Endodermal cell (in vitro differentiated cells): Measurements from ENCODE around the gene SLC34A3. TPM values are rescaled to one million over a fixed set of nuclear protein-coding genes. Genes with fewer than 3 reads are reported as not detected.

Experiments
- DNase-seq: peaks from one replicate; pipeline ENCODE4 v3.0.0-alpha.2; 2017
- H3K27ac ChIP-seq: 2 replicates; pipeline ENCODE4 v1.5.1; 2013; ENCODE audit warnings: mild to moderate bottlenecking, low read depth, low read length, moderate library complexity
- H3K27me3 ChIP-seq: 2 replicates; pipeline ENCODE4 v1.6.1; 2013; ENCODE audit warnings: mild to moderate bottlenecking, low read length, moderate library complexity; ENCODE audit not compliant: insufficient read depth, control insufficient read depth, poor library complexity, severe bottlenecking
- H3K36me3 ChIP-seq: 2 replicates; pipeline ENCODE4 v1.7.0; 2013; ENCODE audit warnings: mild to moderate bottlenecking, low read length, moderate library complexity; ENCODE audit not compliant: control insufficient read depth, insufficient read depth
- H3K4me1 ChIP-seq: one replicate; pipeline ENCODE4 v1.7.0; 2013; ENCODE audit warnings: low read length; ENCODE audit not compliant: control insufficient read depth, insufficient read depth
- H3K4me3 ChIP-seq: 2 replicates; pipeline ENCODE4 v1.5.1; 2013; ENCODE audit warnings: mild to moderate bottlenecking, low read length, moderate library complexity
- H3K9ac ChIP-seq: 2 replicates; pipeline ENCODE4 v1.6.1; 2013; ENCODE audit warnings: mild to moderate bottlenecking, low read length, moderate library complexity; ENCODE audit not compliant: poor library complexity, severe bottlenecking; ENCODE audit errors: extremely low read depth
- H3K9me3 ChIP-seq: 2 replicates; pipeline ENCODE4 v1.6.1; 2013; ENCODE audit warnings: mild to moderate bottlenecking, low read length, moderate library complexity; ENCODE audit not compliant: control insufficient read depth
- H3K27ac Mint-ChIP-seq: 2 replicates; pipeline ENCODE4 v1.8.0; 2020; ENCODE audit warnings: mixed read lengths
- H3K27me3 Mint-ChIP-seq: 2 replicates; pipeline ENCODE4 v1.8.0; 2021; ENCODE audit warnings: mild to moderate bottlenecking, mixed read lengths; ENCODE audit not compliant: insufficient read depth
- H3K36me3 Mint-ChIP-seq: 2 replicates; pipeline ENCODE4 v1.8.0; 2020; ENCODE audit warnings: low read depth, mixed read lengths
- H3K4me1 Mint-ChIP-seq: 2 replicates; pipeline ENCODE4 v1.8.0; 2020; ENCODE audit warnings: mixed read lengths
- H3K4me3 Mint-ChIP-seq: 2 replicates; pipeline ENCODE4 v1.8.0; 2020; ENCODE audit warnings: mild to moderate bottlenecking, moderate library complexity, mixed read lengths
- H3K9me3 Mint-ChIP-seq: 2 replicates; pipeline ENCODE4 v1.8.0; 2020; ENCODE audit warnings: mild to moderate bottlenecking, mixed read lengths
- CTCF ChIP-seq: fragments of 200-600 bp; sonication (generic); conservative IDR thresholded peaks from 2 replicates; pipeline ENCODE4 v1.5.0; 2021; ENCODE audit warnings: antibody characterized with exemption, mild to moderate bottlenecking
- WGBS, 2 experiments: methylation state at CpG; one replicate each; pipeline versions ENCODE4 v1.1.5 to v1.1.7; 2013; ENCODE audit warnings: missing lambda C conversion rate in 2 of 2, mixed read lengths in 1 of 2; ENCODE audit not compliant: insufficient coverage in 1 of 2, insufficient read length in 1 of 2; 5-methylcytosine and 5-hydroxymethylcytosine counted together
- total RNA-seq, 2 donors: library from RNA; stranded (reverse); fragmentation: NEBNext Ultra II Directional in 1 of 2; extraction: Animal tissue kit (Norgen Biotek cat#: 25700) in 1 of 2; gene quantifications; 2 replicates in 1 of 2; 3 replicates in 1 of 2; pipeline ENCODE4 v1.2.1, GENCODE V29; 2021

The SLC34A3 gene
- total RNA-seq, 2 donors from 2014 or later: 0.15 TPM; not detected in 1

- TF ChIP-seq CTCF: no peak
- no peaks in the 10 kb centered on the region for H3K27me3 ChIP-seq
- H3K27ac ChIP-seq: no peak overlapping the region
- no peaks in the 10 kb centered on the region for H3K36me3 ChIP-seq
- H3K9ac ChIP-seq: no peak overlapping the region
- Mint-ChIP-seq H3K36me3 (peaks cover 6% of the 10 kb centered on the region), H3K27me3 (no peaks in the 10 kb centered on the region), H3K27ac (peak overlapping the region; percentile 48), H3K4me1 (peaks cover 15% of the 10 kb centered on the region), H3K4me3 (peak overlapping the region; percentile 30), H3K9me3 (no peaks in the 10 kb centered on the region)
- 95% methylated on average over 42 to 52 of the region's 52 CpGs for WGBS, 2 experiments
- H3K9me3 ChIP-seq: no peaks in the 10 kb centered on the region
- DNase-seq: no peak
- peaks cover 23% of the 10 kb centered on the region for H3K4me1 ChIP-seq
- no peak overlapping the region for H3K4me3 ChIP-seq
These were observed 10.2 kb upstream of the SLC34A3 start for GRCh38 chr9:137220317-137221094.

GRCh38 chr9:137221095-137221505 lies 9.6 kb upstream of the SLC34A3 start:
- H3K4me3 ChIP-seq: no peak overlapping the region
- H3K9ac ChIP-seq: no peak overlapping the region

DNA sequence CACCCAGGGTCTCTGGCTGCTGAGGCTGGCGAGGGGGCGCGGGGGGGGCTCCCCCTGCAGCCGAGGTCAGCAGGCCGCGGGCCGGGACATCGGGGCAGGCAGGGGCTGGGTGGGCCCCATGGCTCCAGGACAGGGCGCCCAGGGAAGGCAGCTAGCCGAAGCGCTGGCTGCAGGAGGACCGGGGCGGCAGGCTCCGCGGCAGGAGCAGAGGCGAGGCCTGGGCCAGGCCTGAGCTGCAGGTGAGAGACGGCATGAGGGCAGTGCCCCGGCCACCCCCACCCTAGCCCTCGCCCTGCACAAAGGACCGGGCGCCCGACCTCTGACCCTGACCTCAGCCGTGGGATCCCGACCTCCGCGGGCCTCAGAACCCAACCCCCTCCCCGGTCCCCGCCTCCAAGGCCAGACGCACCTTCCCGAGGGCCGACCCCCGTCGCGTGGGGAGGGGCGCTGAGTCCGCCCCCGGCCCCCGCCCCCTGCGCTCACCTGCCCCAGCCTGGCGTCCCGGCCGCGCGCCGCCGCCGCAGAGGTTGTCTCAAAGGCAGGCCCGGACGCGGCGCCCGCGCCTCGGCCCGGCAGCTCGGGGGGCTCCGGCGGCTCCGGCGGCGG lies 9.1 kb upstream of the SLC34A3 start:
- Mint-ChIP-seq H3K27ac (no peak overlapping the region), H3K4me3 (peak overlapping the region; percentile 43), H3K4me1 (peaks cover 15% of the 10 kb centered on the region), H3K36me3 (peaks cover 3% of the 10 kb centered on the region), H3K27me3 (no peaks in the 10 kb centered on the region), H3K9me3 (no peaks in the 10 kb centered on the region)
- Histone ChIP-seq H3K9ac (no peak overlapping the region), H3K27me3 (no peaks in the 10 kb centered on the region), H3K27ac (no peak overlapping the region), H3K4me3 (no peak overlapping the region), H3K4me1 (peaks cover 23% of the 10 kb centered on the region), H3K36me3 (no peaks in the 10 kb centered on the region), H3K9me3 (no peaks in the 10 kb centered on the region)
- peak; percentile 87 for DNase-seq
- 7 to 22% methylated on average over 8 to 61 of the region's 61 CpGs for WGBS, 2 experiments
- TF ChIP-seq CTCF: no peak

More at GRCh38 chr9:137221095-137221505, 9.6 kb upstream of the SLC34A3 start:
- H3K4me3 Mint-ChIP-seq: peak overlapping the region; percentile 43
- no peaks in the 10 kb centered on the region for H3K27me3 Mint-ChIP-seq
- Histone ChIP-seq H3K36me3 (no peaks in the 10 kb centered on the region), H3K27ac (no peak overlapping the region), H3K9me3 (no peaks in the 10 kb centered on the region), H3K27me3 (no peaks in the 10 kb centered on the region), H3K4me1 (peaks cover 23% of the 10 kb centered on the region)
- H3K27ac Mint-ChIP-seq: peak overlapping the region; percentile 26
- peaks cover 15% of the 10 kb centered on the region for H3K4me1 Mint-ChIP-seq
- H3K36me3 Mint-ChIP-seq: peaks cover 3% of the 10 kb centered on the region
- TF ChIP-seq CTCF: no peak
- no peaks in the 10 kb centered on the region for H3K9me3 Mint-ChIP-seq
- WGBS, 2 experiments: 93 to 100% methylated on average over 1 to 11 of the region's 14 CpGs
- DNase-seq: no peak
